Stomach (tissue), 9 donors: ENCODE measurements around the gene GRK3. TPM values are rescaled to one million over a fixed set of nuclear protein-coding genes. Genes with fewer than 3 reads are reported as not detected.

Experiments
- DNase-seq, 2 donors: peaks; one replicate each; pipeline versions ENCODE4 v3.0.0 to v3.0.0-alpha.2; 2013 to 2019
- H3K27ac ChIP-seq, 5 donors: fragments of 200-600 bp in 4 of 5; sonication (generic) in 4 of 5; one replicate each; pipeline ENCODE4 v1.5.1; 2013 to 2019; ENCODE audit warnings: mild to moderate bottlenecking in 1 of 5, moderate library complexity in 1 of 5
- H3K27me3 ChIP-seq, 3 donors: fragments of 200-600 bp; sonication (generic); one replicate each; pipeline ENCODE4 v1.5.1; 2017 to 2019; ENCODE audit warnings: mixed run types in 1 of 3
- H3K36me3 ChIP-seq, 4 donors: fragments of 200-600 bp; sonication (generic); 1 replicate in 3 of 4; 2 replicates in 1 of 4; pipeline ENCODE4 v1.5.1; 2016 to 2019
- H3K4me1 ChIP-seq, 4 donors: fragments of 200-600 bp; sonication (generic); one replicate each; pipeline ENCODE4 v1.5.1; 2016 to 2019
- H3K4me3 ChIP-seq, 4 donors: fragments of 200-600 bp; sonication (generic) in 3 of 4; one replicate each; pipeline ENCODE4 v1.5.1; 2016 to 2019; ENCODE audit warnings: mild to moderate bottlenecking in 1 of 4
- H3K9me3 ChIP-seq, 4 donors: fragments of 200-600 bp; sonication (generic); one replicate each; pipeline ENCODE4 v1.5.1; 2016 to 2019
- CTCF ChIP-seq, 7 experiments: fragments of 450-650 bp in 4 of 7; fragments of 200-600 bp in 3 of 7; sonication (generic) in 3 of 7; IDR thresholded peaks; one replicate each; pipeline ENCODE4 v1.5.1; 2016 to 2019; ENCODE audit warnings: antibody characterized with exemption in 7 of 7, control low read depth in 2 of 7, mild to moderate bottlenecking in 1 of 7
- EP300 ChIP-seq: sonication (generic); formaldehyde crosslinking; IDR thresholded peaks from one replicate; pipeline ENCODE4 v1.6.1; 2017; ENCODE audit warnings: antibody characterized with exemption
- POLR2A ChIP-seq, 4 donors: fragments of 450-650 bp; IDR thresholded peaks; one replicate each; pipeline ENCODE4 v1.6.1; 2016; ENCODE audit warnings: antibody characterized with exemption in 4 of 4, control low read depth in 2 of 4, mild to moderate bottlenecking in 1 of 4, moderate library complexity in 1 of 4
- POLR2AphosphoS5 ChIP-seq, 3 donors: sonication (generic); formaldehyde crosslinking; IDR thresholded peaks; one replicate each; pipeline ENCODE4 v1.6.1; 2016; ENCODE audit warnings: antibody characterized with exemption in 3 of 3
- WGBS, 5 donors: extraction: QIAGEN DNeasy Blood & Tissue Kit in 3 of 5; methylation state at CpG; one replicate each; pipeline versions ENCODE4 v1.1.5 to v1.1.7; 2013 to 2018; 5-methylcytosine and 5-hydroxymethylcytosine counted together
- intact Hi-C: fragments of 100-400 bp; cut with DNase I; formaldehyde crosslinking; loops from one replicate; pipeline ENCODE4 v1.15.1; 2023; ENCODE audit warnings: low total_unique reads
- polyA plus RNA-seq, 3 donors: library from polyadenylated mRNA; stranded (reverse); fragments of 200-250 nt; gene quantifications; one replicate each; pipeline ENCODE4 v1.2.3, GENCODE V29; 2013
- total RNA-seq, 5 donors: library from RNA; depleted of rRNA; stranded (reverse); fragments of >200 nt; gene quantifications; one replicate each; pipeline versions ENCODE4 v1.1.0 to v1.2.3, GENCODE V29; 2014 to 2016
- donor health status: healthy with polysubstance abuse.
- donor health status: Bipolar disorder and iron deficiency.
- donor health status: healthy.

GRK3 gene
- total and polyA plus RNA-seq, 8 donors, result 0.87 to 29.5 (median 4.1) TPM

- WGBS, 5 donors, result 93 to 97% (median 94%) methylated on average over 3 of the region's 3 CpGs
- Histone ChIP-seq H3K27me3 (no peaks in the 10 kb centered on the region), H3K9me3 (no peaks in the 10 kb centered on the region), H3K27ac (no peak overlapping the region), H3K4me3 (no peak overlapping the region), H3K4me1 (no peaks in the 10 kb centered on the region), H3K36me3 (peaks cover 0 to 16% (median 7%) of the 10 kb centered on the region in 4 donors)
- DNase-seq, result no peak
- TF ChIP-seq CTCF (IDR thresholded peaks at IDR 0.05), result no peak
- TF ChIP-seq POLR2AphosphoS5 (IDR thresholded peaks at IDR 0.05), result no peak
- no peak for TF ChIP-seq EP300
- TF ChIP-seq POLR2A (IDR thresholded peaks at IDR 0.05), result no peak
- intact Hi-C loops, result no loop called here
Observed at GRCh38 chr22:25722626-25723025, 158.2 kb downstream of the GRK3 start.

- no peak for DNase-seq
- TF ChIP-seq EP300 (no peak), POLR2AphosphoS5 (IDR thresholded peaks at IDR 0.05) (no peak), CTCF (IDR thresholded peaks at IDR 0.05) (no peak), POLR2A (IDR thresholded peaks at IDR 0.05) (no peak)
Observed at GRCh38 chr22:25726241-25726640, 161.8 kb downstream of the GRK3 start.

GRCh38 chr22:25728071-25728470, 163.6 kb downstream of the GRK3 start:
- Histone ChIP-seq H3K36me3 (peaks cover 0 to 4% (median 2%) of the 10 kb centered on the region in 4 donors), H3K4me3 (no peak overlapping the region), H3K27ac (no peak overlapping the region), H3K9me3 (no peaks in the 10 kb centered on the region), H3K27me3 (peaks cover 0 to 21% (median 1%) of the 10 kb centered on the region in 3 donors), H3K4me1 (no peaks in the 10 kb centered on the region)
- intact Hi-C loops, result no loop called here
- TF ChIP-seq CTCF (IDR thresholded peaks at IDR 0.05), result no peak
- no peak for TF ChIP-seq POLR2A (IDR thresholded peaks at IDR 0.05)
- no peak for TF ChIP-seq POLR2AphosphoS5 (IDR thresholded peaks at IDR 0.05)
- no peak for TF ChIP-seq EP300
- WGBS, 5 donors, result 86 to 92% (median 90%) methylated on average over 7 of the region's 7 CpGs
- DNase-seq, result no peak

More at GRCh38 chr22:25726241-25726640, 161.8 kb downstream of the GRK3 start:
- 43 to 51% (median 48%) methylated on average over 4 of the region's 4 CpGs for WGBS, 5 donors
- Histone ChIP-seq H3K27me3 (peaks cover 0 to 14% (median 0%) of the 10 kb centered on the region in 3 donors), H3K4me3 (no peak overlapping the region), H3K27ac (no peak overlapping the region), H3K9me3 (no peaks in the 10 kb centered on the region), H3K36me3 (peaks cover 0 to 16% (median 7%) of the 10 kb centered on the region in 4 donors), H3K4me1 (no peaks in the 10 kb centered on the region)
- intact Hi-C loops, result no loop called here

- intact Hi-C loops, result no loop called here
- no peaks in the 10 kb centered on the region for H3K4me1 ChIP-seq
- no peaks in the 10 kb centered on the region for H3K9me3 ChIP-seq
- H3K27ac ChIP-seq, result no peak overlapping the region
- no peaks in the 10 kb centered on the region for H3K36me3 ChIP-seq
- peaks cover 0 to 32% (median 5%) of the 10 kb centered on the region in 3 donors for H3K27me3 ChIP-seq
- H3K4me3 ChIP-seq, result no peak overlapping the region
- peak in 1 of 2 donors; percentile 23 for DNase-seq
- WGBS, 5 donors, result 51 to 66% (median 54%) methylated on average over 17 to 19 of the region's 19 CpGs
- no peak for TF ChIP-seq POLR2AphosphoS5 (IDR thresholded peaks at IDR 0.05)
- no peak for TF ChIP-seq EP300
- no peak for TF ChIP-seq CTCF (IDR thresholded peaks at IDR 0.05)
- no peak for TF ChIP-seq POLR2A (IDR thresholded peaks at IDR 0.05)
Observed at GRCh38 chr22:25729016-25729995, 164.8 kb downstream of the GRK3 start.
